NCI-H446 (cell line): Measurements from ENCODE around the gene GLIS2.
A peak's percentile ranks its signal among the peaks of the same experiment; 100 is the strongest.
"Not testable (repeated sequence)": the region's sequence is repeated elsewhere in the genome, so short reads cannot be mapped to it uniquely, and the experiment has no call there.

ENCODE experiments used
- DNase-seq, 2 experiments: peaks; one replicate each; lab custom pipeline; 2025; lab: John Stamatoyannopoulos, UW

Gene GLIS2

GRCh38 chr16:4319454-4320421, 3.9 kb downstream of the GLIS2 start:
- DNase-seq, result no peak

- DNase-seq, result no peak
Measured at GRCh38 chr16:4320571-4321137, 4.8 kb downstream of the GLIS2 start.

DNA sequence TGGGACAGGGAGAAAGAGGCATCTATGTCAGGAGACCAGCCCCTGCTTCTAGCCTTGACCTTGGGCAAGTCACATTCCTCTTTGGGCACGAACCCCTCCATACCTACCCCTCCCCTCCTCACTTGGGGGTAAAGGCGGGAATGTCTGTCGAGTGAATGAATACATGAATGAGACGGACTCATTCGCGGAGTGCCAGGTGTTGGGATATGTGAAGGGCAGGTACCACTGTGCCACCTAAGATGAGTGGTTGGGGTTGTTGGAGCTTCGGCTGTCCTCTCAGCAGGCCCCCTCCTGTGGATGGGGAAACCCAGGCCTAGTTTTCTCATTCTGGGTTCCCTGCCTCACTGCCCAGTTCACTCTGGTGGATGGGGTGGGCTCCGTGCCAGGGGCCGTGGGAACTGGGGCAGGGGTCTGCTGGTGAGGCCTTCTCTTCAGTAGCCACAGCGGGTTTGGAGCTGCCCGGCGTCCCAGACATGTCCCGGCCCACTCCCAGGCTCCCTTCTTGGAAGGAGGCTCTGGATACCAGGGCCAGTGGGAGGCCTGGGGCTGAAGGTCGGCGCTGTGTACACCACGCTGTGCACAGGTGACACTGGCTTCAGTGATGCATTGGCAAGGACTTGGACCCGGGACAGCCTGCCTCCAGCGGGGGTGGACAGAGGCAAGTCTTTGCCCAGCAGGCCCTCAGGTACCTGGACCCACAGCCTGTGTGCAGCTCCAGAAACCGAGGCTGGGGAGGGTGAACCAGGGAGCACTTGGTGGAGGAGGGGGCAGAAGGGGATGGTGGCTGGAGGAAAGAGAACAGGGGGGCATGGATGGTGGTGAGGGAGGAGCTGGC, 5.6 kb downstream of the GLIS2 start:
- DNase-seq, result no peak

- no peak for DNase-seq
Measured at GRCh38 chr16:4322121-4323052, 6.5 kb downstream of the GLIS2 start.

DNA sequence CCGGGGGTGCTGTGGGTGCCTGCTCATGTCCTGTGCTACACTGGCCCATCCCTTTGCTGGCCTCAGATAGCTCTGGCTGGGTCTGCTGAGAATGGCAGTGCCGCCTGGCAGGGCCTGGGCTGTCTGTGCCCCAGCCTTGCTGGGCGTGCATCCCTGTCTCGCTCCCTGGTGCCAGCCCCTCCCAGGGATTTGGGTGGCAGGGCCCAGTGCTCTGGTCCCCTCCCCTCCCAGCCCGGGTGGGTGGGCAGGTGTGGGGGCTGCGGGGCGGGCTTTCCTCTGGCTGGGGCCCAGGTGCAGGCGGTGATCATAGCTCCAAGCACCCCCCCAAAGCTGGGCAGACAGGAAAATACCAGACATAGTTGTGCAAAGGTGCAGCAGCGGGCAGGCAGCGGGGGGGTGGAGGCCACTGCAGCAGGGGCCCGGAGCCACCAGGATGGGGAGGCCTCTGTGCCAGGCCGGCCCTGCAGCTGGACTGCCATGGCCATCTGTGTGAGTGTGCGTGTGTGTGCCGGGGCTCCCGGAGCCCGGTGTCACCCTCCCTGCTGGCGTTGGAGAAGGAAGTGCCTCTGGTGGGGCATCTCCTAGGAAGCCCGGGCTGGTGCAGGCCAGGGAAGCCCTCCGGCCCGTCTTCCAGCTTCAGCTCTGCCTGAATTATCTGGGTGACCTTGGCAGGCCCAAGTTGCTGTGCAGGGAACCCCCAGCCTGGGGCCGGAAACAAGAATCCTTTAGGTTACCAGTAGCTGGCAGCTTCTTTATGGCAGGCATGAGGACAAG, 7.4 kb downstream of the GLIS2 start:
- no peak for DNase-seq

GRCh38 chr16:4323845-4324488, 8.1 kb downstream of the GLIS2 start:
- DNase-seq, result no peak

- no peak for DNase-seq
Measured at GRCh38 chr16:4324492-4325252, 8.8 kb downstream of the GLIS2 start.

- DNase-seq, result no peak
Measured at GRCh38 chr16:4325253-4325758, 9.4 kb downstream of the GLIS2 start.

DNA sequence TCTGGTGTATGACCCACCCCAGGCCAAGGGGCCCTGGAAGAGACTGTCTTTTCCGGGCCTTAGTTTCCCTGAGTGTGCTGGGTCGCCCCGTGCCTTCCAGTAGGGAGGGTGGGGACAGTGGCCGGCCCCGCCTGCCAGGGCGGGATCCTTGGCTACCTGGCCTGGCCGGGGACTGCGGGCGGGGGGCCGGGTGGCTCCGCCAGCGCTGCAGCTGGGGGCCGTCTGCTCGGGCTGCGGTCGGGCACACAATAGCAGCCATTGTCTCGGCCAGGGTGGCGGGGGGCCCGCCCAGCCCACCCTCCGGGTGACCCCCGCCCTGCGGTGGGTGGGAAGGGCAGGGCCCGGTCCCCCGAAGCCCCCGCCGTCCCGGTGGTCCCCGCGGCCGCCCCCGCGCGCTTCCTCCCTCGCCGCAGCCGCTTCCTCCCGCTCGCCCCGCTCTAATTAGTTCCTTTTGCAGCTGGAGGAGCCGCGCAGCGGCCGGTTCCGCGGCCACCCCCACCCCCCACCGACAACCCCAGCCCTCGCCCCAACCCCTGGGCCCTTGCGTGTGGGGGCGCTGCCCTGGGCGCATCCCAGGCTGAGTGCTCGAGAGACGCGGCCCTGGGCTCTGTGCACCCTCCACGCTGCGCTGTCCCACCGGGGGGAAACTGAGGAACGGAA, 11.6 kb downstream of the GLIS2 start:
- no peak for DNase-seq

DNA sequence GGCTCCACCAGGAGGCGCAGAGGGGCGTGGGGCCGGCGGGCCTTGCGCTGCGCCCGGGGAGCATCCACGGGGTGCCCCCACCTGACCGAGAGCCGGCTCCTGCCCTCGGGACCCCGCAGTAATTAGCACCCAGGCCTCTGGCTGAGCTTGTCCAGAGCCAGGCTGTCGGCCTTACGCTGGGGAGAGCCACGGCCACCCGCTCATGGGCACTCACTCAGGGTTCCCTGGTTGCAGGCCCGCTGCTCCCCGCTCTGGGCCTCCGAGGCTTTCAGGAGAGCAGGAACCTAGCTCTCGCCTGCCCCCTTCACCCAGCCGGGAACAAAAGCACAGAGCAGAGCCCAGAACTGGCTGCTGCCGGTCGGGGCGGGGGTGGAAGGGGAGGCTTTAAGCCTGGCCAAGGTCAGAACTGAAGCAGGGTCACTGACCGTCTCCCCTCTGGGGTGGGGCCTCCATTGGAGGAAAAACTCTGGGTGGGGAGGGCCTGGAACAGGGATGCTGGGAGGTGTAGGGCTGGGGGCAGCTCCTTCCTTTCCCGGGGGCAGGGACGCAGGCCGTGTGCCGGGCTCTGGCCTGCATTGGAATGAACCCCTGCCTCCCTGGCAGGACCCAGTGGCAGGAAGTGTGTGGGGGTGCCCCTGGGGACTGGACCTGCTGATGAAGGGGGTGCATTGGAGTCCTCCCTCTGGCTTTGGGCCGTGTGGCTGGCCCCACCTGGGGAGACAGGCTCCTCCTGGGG, 12.3 kb downstream of the GLIS2 start:
- no peak for DNase-seq

DNA sequence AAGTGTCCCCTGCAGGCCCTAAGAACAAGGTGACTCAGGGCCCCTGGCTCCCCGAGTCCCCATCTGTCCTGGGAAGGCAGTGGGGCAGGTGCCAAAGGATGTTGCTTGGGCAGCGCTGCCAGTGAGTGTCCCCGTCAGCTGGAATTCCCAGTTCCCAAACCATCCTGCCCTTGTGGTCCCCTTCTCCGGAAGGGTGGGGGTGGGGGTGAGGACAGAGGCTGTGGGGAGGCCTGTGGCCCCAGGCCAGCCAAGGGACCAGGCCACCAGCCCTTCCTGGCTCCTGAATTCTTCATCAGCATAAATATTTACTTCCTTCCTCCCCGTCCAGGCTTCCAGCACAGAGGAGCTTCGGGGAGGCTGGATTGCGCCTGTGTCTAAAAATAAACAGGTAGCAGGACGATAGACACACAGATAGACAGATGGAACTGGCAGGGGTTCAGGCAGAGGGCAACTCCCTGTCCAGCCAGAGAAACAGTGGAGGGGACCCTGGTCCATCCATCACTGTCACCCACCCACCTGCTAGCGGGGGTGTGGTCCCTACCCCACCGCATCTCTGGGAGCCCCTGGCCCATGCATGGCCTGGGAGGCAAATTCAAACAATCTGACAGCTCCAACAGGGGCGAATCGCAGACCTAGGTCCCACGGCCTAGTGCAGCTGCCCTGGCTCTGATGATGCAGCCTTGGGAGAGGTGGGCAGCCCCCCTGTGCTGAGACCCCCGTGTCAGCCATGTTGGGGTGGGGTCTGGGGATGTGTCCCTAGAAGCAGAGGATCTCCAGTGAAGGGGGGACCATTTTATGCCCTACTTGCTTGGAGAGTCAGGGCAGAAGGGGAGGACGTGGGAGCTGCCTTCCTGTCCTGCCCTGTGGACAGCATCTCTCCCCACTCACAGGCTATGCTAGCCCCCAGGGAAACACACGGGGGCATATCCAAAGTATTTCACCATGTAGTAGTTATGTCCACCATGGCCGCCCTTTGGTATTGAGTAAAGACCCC, 13.2 kb downstream of the GLIS2 start:
- DNase-seq, result no peak

- peak; percentile 11 to 39 for DNase-seq
Measured at GRCh38 chr16:4330277-4330874, 14.5 kb downstream of the GLIS2 start.

DNA sequence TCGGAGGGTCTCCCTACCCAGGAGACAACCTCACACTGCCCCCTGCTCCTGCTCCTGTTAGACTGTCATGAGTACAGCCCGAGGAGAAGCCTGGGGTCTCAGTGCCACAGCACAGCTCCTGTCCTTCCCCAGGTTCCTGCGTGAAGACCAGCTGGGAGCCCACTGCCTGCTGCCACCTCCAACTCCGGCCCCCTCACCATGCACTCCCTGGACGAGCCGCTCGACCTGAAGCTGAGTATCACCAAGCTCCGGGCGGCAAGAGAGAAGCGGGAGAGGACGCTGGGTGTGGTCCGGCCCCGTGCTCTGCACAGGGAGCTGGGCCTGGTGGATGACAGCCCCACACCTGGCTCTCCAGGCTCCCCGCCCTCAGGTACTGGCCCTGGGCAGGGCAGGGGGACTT, 16.2 kb downstream of the GLIS2 start:
- no peak for DNase-seq

GRCh38 chr16:4332623-4333307, 16.9 kb downstream of the GLIS2 start:
- no peak for DNase-seq

DNA sequence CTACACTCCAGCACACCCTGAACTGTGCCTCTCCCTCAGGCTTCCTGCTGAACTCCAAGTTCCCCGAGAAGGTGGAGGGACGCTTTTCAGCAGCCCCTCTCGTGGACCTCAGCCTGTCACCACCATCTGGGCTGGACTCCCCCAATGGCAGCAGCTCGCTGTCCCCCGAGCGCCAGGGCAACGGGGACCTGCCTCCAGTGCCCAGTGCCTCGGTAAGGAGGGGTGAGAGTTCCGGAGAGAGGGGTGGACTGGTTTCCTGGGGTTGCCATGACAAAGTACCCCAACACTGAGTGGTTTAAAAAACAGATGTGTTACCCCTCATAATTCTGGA, 17.4 kb downstream of the GLIS2 start:
- DNase-seq, result no peak

- DNase-seq, result not testable (repeated sequence)
Measured at GRCh38 chr16:4333714-4334113, 17.8 kb downstream of the GLIS2 start.
